ENCODE results near the gene ATP5F1A.
"Not testable (repeated sequence)": the region's sequence is repeated elsewhere in the genome, so short reads cannot be mapped to it uniquely, and the experiment has no call there.

ATP5F1A gene

GRCh38 chr18:46072959-46073358 is 25.1 kb downstream of the ATP5F1A start:
- DNase-seq, result no peak

DNA sequence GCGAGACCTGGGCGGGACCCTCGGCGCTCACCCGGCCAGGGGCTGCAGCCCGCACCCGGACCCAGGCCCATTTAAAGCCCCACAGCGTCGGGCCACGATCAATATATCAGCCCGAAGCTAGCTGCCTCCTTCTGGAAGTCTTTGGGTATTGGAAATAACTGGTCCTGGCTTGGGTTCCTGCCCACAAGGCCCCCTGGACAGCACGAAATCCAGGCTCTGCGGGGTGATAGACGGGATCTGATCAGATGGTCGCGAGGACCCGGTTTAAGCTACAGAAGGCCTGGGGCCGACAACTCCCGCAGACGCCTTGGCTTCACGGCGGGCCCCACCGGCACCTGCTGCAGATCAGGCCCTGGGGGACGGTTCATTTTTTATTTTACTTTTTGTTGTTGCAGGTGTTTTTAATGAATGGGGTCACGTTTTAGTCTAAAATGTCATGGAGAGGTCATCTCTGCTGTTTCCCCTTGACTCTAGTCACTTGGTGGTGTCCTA is 25.7 kb downstream of the ATP5F1A start:
- no peak for DNase-seq

DNA sequence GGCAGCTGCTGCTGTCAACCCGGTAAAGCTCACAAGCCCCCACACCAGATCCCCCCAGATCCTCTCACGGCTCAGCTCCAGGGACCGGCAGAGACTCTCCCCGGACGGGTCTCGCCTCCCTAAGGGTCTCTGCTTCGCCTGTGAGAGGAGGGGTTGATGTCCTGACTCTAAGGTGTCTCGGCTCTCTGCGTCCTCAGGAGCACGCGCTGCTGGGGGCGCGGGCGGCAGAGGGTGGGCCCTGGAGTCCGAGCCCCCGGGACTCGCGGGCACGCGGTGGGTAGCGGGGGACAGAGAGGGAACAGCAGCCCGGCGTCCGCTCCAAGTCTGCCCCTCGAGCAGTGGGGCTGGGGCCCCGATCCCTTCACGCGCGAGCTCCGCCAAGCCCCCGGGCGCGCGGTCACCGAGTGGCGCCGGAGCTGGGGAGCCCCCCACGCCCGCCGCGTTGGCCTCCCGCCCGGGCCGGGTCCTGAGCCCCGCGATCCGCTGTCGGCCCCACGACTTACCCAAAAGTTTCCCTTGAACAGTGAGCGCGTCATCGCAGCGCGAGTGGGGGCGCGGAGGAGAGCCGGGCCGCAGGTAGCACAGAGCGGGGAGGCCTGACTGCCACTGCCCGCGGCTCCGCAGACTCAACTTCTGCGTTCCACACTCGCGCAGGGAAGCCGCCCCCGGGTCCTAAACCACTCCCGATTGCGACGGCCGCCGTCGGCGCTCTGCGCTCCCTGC is 26.3 kb downstream of the ATP5F1A start, which contains the start of gene PSTPIP2:
PSTPIP2 (minus strand) TSS at position 608 of the 723 bp plus-strand sequence; CDS start at position 536, 72 bp downstream.
- no peak for DNase-seq

DNA sequence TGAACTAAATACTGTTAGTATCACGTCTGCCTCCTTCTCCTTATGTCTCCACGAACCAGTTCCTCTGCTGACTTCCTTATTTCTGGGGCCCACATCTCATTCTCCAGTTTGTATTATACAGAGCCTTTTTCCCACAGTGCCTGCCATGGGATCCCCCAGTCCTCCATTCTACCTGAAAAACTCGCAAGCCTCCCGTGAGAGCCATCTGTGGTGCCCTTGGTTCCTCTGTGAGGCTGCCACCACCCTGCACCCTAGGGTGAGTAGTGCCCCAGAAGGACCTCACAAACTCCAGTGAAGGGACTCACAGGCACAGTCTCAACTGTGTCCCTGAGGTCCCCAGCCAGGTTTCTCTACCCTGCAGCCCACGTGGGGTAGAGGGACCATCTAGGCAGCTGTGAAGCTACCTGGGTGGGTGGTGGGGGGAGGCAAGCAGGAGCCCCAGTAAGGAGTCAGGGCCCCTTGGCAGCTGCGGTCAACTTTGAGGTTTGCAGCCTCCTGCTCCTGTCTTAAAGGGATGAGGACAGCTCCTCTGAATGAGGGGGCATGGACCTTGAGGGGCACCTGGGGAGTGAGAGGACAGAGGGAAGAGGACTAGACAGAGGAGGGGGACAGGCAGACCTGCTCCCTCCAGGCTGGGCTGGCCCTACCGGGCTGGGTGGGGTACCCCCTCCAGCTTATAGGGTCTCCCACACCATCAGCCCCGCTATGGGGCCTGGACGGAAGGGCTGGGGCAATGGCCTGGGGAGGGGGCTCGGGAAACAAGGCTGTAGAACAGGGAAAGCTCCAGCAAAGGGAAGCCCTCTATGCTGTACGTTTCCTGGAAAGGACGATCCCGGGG is 27.1 kb downstream of the ATP5F1A start:
- no peak for DNase-seq

DNA sequence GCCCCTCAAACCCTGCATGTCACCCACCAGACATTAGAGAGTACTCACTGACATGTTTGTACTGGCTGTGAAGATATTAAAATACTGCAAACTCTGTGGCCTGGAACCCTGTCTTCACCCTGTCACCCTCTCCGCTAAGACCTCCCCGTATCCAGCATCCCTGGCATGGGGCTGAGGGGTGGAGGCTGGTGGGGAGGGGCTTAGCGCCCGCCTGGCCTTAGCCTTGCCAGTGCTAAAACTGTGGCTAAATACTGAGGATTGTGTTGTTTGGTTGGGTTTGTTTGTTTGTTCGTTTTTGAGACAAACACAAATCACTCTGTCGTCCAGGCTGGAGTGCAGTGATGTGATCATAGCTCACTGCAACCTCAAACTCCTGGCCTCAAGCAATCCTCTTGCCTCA is 27.9 kb downstream of the ATP5F1A start:
- no peak for DNase-seq

GRCh38 chr18:46069524-46069923 is 28.6 kb downstream of the ATP5F1A start:
- no peak for DNase-seq

DNA sequence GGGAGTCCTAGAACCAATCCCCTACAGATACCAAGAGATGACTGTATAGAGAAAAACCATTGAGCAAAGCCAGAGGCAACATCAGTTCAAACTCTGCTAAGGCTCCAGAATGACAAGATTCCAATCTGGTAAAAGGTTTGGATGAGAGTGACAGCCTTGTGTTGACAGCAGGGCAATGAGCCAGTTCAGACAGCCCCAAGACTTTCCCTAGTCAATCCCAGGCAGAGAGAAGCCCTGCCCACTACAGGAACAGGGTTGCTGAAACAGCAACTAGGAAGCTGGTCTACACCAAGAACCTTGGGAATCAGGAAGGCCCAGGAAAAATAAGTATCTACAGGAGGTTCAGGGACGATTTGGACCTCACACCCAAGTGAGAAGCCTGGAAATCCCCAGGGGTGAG is 29.3 kb downstream of the ATP5F1A start:
- DNase-seq, result no peak

- DNase-seq, result no peak
These were observed 30.6 kb downstream of the ATP5F1A start for GRCh38 chr18:46067438-46068007.

GRCh38 chr18:46062781-46063180 is 35.3 kb downstream of the ATP5F1A start:
- no peak for DNase-seq

DNA sequence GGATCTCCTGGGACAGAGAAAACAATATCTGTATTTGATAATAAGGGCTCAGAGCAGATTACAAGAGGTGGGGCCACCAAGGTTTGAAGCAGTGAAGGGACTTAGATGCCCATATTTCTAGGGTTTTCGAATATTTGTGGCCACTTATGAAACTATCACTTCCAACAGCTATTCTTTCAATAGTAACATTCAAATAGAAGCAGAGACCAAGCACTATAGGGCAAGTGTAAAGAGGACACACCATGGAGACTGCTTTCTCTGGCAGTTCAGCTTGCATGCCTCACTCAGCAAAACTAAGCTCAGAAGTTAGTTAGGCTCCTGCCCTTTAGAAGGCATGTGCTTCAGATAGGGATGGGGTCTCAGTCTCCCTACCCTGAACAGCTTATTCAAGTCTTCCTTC is 36.3 kb downstream of the ATP5F1A start:
- no peak for DNase-seq

DNA sequence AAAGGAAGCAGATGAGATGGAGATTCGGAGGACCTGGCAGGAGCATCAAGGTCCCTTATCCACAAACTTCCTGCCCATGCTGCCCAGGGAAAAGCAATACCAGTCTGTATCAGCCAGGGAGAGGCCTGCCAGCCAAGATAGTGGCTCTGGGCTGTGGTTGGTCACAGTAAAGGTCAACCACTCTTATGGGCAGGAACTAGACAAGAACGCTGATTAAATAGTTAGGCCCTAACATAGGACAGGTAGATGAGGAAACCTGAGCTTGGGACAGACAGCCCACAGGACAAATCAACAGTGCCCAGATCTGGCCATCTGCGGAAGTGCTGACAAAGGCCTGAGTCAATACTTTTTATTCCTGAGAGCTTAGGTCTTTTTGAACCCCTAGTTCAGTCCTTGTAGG is 36.7 kb downstream of the ATP5F1A start:
- DNase-seq, result no peak

DNA sequence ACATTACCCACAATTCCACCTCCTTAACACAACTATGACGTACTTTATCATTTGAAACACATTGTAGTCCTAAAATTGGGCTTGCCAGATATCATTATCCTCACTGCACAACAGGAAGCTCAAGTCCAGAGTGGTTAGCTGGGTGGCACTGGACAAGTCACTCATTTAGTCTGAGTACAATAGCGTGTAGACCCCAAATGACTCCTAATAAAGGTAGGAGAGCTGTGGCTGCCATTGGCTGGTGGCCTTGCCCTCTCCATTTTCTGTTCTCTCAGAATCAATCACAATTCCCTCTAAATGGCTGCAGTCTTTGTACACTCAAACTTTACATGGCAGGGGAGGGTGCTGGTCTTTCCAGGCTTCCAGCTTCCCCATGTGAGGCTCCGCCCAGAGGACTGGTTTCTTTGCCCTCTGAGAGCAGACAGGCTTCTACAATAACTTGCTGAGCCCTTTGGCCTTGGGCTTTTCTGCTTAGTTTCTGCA is 37.7 kb downstream of the ATP5F1A start:
- no peak for DNase-seq

- no peak for DNase-seq
These were observed 42.3 kb downstream of the ATP5F1A start for GRCh38 chr18:46055838-46056230.

GRCh38 chr18:46054956-46055837 is 42.9 kb downstream of the ATP5F1A start:
- no peak for DNase-seq

DNA sequence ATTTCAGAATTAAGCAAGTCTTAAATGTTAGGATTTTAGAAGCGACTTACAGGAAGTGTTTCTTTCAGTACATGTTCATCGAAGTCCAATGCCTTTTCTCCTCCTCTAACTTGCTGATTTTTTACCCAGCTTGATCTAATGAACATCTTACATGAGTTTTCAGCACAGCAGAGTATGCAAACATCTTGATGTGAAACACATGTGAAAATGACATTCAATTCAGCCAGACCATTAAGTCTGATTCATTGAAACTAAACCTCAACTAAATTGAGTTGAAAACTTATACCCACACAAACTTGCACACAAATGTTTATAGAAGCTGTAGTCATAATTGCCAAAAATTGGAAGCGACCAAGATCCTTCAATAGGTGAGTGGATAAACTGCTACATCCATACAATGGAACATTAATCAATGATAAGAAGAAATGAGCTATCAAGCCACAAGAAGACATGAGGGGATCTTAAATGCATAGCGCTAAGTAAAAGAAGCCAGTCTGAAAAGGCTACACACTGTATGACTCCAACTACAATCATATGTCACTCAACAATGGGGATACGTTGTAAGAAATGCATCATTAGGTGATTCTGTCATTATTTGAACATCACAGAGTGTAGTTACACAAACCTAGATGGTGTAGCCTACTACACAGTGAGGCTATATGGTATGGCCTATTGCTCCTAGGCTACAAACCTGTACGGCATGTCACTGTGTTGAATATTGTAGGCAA is 44.6 kb downstream of the ATP5F1A start:
- DNase-seq, result no peak

DNA sequence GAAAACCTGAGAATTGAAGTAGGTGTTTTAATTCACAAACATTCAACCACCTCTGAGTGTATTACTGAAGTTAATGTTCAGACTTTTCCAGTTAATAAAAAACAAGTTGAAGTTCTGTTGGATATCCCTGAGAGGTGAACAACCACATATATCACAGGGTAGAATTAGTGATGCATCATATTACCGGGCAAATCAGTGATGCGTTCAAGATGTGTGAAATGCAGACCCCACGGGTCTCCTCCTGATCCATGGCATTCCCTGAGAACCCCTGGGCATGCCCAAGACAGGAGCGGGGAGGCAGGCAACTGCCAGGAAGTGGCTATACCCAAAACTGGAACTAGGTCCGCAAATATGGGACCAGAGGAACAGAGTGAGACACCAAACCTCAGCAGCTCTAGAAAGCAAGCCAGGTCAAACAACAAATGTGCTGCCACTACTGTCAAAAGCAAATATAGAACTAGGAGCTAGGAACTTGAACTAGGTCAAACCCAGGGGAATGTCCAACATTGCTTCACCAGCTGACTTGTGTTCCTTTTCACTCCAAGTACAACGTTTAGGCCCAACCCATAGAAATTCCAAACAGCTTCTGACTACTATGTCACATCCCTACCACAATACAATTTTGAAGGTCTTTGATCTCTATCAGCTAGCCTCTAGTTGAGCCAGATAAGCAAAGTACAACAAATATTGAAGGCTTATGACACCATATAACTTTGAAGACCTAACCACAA is 46.2 kb downstream of the ATP5F1A start:
- DNase-seq, result no peak

DNA sequence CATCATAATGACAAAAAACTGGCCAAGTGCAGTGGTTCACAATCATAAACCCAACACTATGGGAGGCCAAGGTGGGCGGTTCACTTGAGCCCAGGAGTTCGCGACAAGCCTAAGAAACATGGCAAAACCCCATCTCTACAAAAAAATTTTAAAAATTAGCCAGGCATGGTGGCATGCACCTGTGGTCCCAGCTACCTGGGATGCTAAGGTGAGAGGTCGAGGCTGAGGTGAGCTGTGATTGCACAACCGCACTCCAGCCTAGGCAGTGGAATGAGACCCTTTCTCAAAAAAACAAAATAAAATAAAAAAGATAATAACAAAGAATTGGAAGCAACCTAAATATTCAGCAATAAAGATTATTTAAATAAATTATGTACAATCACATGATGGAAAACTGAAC is 47.8 kb downstream of the ATP5F1A start:
- DNase-seq, result no peak

- DNase-seq, result no peak
These were observed 49.5 kb downstream of the ATP5F1A start for GRCh38 chr18:46048641-46049040.

DNA sequence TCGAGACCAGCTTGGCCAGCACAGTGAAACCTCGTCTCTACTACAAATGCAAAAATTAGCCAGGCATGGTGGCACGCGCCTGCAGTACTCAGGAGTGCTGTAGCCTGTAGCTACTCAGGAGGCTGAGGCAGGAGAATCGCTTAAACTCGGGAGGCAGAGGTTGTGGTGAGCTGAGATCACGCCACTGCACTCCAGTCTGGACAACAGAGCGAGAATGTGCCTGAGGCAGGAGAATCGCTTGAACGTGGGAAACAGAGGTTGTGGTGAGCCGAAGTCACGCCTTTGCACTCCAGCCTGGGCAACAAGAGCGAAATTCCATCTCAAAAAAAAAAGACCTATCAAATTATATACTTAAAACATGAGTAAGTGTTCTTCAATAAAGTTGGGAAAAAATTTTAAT is 50.7 kb downstream of the ATP5F1A start:
- DNase-seq, result not testable (repeated sequence)

GRCh38 chr18:46046688-46047087 is 51.4 kb downstream of the ATP5F1A start:
- no peak for DNase-seq

- no peak for DNase-seq
These were observed 52.0 kb downstream of the ATP5F1A start for GRCh38 chr18:46046126-46046525.
